Activated CD4-positive, CD25-positive, alpha-beta regulatory T cell treated with anti-CD3 and anti-CD28 coated beads, Interleukin-2, amount 50 U/mL, for 72 hours (primary cell): ENCODE results near the gene SLC17A7.
"Not testable (repeated sequence)": the region's sequence is repeated elsewhere in the genome, so short reads cannot be mapped to it uniquely, and the experiment has no call there.

Experiments used
- DNase-seq: peaks from one replicate; pipeline ENCODE4 v3.0.0; 2021

The SLC17A7 gene

DNA sequence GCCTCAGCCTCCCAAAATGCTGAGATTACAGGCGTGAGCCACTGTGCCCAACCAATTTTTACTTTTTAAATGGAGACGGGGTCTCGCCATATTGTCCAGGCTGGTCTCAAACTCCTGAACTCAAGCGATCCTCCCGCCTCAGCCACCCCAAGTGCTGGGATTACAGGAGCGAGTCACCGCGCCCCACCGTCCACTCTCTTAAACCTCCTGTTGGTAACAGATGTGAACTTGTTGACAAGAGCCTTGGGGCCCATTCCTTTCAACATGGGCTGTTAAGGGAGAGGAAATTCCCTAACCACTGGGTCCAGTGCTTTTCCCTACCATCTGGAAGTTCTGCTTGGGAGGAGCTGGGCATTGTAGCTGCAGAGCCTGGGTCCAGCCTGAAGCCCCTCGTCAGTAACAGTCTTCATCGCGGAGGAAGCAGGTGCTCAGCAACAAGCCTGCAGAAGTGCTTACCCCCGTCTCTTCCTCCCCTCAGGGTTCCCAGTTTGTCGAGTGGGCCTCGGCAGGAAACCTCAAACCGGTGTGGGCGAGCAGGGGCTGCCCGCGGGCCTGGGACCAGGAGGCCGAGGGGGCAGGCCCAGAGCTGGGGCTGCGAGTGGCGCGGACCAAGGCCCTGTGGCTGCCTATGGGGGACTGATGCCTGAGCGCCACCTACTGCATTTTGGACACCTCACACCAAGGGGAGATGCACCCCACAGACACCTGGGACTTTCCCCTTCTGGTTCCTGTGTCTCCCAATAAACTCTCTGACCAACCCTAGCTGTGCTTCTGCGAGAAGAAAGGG, 28.7 kb upstream of the SLC17A7 start:
- DNase-seq = peak; percentile 78

DNA sequence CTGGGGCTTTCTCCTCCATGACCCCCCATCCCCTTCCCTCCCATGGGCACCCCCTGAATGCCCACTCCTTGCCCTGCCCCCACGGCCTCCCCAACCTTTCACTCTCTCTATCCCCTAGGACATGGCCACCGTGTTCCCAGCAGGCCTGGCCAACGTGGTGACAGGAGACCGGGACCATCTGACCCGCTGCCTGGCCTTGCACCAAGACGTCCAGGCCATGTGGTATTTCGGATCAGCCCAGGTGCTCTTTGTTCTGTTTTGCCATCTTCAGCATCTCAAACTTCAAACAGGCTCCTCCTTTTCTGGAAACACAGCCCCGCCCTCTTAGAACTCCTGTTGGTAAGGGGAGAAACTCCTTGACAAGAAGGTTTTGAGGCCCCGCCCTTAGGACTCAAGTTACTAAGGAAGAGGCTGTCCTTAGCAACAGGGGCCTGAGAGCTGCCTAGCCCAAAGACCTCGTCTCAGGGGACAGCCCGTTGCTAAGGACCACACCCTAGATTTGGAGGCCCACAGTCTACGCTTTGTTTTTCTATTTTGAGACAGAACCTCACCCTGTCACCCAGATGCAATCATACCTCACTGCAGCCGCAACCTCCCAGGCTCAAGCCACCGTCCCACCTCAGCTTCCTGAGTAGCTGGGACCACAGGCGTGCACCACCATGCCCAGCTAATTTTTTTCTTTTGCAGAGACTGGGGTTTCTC, 27.6 kb upstream of the SLC17A7 start:
- peak; percentile 75 for DNase-seq

DNA sequence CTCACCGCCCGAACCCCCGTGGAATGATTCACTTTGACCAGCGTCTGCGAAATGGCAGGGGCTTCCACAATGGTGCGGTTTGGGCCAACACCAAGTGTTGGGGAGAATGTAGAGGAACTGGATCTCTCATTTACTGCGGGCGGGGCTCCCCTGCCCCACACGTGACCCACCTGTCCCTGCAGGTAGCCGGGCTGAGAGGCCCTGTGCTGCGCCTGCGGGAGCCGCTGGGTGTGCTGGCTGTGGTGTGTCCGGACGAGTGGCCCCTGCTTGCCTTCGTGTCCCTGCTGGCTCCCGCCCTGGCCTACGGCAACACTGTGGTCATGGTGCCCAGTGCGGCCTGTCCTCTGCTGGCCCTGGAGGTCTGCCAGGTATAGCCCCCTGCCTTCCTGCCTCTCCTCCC, 26.9 kb upstream of the SLC17A7 start:
- DNase-seq = no peak

DNA sequence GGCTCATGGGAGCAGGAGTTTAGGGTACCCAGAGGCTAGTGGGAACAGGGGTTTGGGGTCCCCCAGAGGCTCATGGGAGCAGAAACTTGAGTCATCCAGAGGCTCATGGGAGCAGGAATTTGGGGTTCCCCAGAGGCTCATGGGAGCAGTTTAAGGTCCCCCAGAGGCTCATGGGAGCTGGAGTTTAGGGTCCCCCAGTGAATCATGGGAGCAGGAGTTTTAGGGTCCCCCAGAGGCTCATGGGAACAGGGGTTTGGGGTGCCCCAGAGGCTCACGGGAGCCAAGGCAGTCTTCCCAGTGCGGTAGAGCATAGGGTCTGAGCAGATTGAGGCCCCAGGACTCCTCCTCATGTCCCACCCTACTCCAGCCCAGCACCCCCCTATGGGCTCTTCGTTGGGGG, 24.0 kb upstream of the SLC17A7 start:
- no peak for DNase-seq

DNA sequence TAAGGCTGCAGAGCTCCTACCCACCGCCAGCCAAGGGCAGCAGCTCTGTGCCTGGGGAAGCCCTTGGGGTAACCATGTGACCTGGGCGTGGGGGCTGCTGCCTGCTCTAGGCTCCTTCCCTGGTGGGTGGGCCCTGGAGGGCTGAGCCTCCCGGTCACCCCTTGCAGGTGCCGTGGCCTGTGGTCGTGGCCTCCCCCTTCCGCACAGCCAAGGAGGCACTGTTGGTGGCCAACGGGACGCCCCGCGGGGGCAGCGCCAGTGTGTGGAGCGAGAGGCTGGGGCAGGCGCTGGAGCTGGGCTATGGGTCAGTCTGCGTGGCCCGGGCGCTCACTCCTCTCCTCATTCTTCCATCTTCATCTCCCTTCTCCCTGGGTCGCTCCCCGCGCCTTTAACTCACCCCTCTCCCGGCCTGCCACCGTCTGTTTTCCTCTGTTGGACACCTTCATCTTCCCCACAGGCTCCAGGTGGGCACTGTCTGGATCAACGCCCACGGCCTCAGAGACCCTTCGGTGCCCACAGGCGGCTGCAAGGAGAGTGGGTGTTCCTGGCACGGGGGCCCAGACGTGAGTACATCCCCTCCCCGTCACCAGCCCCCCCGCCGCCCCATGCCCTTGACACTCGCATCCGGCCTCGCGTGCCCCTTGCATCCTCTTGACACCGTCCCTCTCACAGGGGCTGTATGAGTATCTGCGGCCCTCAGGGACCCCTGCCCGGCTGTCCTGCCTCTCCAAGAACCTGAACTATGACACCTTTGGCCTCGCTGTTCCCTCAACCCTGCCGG, 22.8 kb upstream of the SLC17A7 start:
- no peak for DNase-seq

DNA sequence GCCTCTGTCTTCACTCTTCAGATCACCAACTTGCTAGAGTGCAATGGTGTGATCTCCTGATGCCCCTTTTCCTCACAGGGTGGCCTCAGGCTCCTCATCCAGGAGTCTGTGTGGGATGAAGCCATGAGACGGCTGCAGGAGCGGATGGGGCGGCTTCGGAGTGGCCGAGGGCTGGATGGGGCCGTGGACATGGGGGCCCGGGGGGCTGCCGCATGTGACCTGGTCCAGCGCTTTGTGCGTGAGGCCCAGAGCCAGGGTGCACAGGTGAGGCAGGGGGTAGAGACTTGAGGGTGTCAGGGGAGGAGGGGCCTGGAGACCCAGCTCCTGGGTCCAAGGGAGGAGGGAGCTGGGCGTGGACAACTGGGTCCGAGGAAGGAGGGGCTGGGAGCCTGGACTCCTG, 21.2 kb upstream of the SLC17A7 start:
- DNase-seq = no peak

DNA sequence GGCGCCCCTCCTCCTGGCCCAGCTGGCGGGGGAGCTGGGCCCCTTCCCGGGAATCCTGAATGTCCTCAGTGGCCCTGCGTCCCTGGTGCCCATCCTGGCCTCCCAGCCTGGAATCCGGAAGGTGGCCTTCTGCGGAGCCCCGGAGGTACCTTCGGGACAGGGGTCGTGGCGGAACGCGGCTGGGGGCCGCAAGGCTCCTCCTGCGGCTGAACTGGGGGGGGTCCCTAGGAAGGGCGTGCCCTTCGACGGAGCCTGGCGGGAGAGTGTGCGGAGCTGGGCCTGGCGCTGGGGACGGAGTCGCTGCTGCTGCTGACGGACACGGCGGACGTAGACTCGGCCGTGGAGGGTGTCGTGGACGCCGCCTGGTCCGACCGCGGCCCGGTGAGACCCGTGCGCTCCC, 20.3 kb upstream of the SLC17A7 start:
- DNase-seq = no peak

DNA sequence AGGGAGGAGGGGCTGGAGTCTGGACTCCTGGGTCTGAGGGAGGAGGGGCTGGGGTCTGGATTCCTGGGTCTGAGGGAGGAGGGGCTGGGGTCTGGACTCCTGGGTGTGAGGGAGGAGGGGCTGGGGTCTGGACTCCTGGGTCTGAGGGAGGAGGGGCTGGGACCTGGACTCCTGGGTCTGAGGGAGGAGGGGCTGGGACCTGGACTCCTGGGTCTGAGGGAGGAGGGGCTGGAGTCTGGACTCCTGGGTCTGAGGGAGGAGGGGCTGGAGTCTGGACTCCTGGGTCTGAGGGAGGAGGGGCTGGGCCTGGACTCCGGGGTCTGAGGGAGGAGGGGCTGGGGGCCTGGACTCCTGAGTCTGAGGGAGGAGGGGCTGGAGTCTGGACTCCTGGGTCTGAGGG, 19.8 kb upstream of the SLC17A7 start:
- DNase-seq = not testable (repeated sequence)

DNA sequence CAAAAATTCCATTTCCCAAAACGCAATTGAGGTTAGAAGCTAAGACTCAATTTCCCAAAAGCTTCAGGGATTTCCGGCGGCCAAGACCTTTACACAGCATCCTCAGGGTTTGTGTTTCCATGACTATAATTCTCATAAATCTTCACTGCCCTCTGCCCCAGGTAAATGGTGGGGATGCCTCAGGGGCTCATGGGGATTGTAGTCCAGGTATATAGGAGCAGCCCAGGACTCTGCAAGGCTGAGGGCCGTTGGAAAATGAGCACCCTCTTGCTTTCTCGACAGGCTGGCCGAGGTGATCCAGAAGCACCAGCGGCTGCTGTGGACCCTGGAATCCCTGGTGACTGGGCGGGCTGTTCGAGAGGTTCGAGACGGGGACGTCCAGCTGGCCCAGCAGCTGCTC, 18.1 kb upstream of the SLC17A7 start:
- DNase-seq = no peak

DNA sequence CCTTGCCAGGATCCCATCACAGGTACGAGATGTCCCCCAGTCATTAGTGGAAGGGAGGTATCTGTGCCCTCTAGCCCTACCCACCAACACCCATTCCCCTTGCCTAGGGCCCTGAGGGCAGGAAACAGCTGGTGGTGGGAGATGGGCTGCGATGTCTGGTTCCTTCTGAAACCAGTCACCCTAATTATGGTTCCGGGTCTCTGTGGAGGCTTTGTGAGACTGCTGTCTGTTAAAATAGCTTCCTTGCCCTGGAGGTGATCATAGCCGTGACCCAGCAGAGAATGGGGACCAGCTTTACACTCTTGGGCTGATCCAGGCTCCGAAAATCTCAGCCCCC, 17.2 kb upstream of the SLC17A7 start:
- no peak for DNase-seq

DNA sequence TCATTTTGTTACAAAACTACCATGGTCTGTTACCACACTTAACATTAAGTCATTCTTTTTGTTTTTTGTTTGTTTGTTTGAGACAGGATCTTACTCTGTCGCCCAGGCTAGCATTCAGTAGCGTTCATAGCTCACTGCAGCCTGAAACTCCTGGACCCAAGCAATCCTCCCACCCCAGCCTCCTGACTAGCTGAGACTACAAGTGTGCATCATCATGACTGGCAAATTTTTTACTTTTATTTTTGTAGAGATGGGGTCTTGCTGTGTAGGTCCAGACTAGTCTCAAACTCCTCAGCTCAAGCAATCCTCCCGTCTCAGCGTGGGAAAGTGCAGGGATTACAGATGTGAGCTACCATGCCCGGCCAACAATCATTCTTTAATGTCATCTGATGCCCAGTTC, 15.0 kb upstream of the SLC17A7 start:
- no peak for DNase-seq

DNA sequence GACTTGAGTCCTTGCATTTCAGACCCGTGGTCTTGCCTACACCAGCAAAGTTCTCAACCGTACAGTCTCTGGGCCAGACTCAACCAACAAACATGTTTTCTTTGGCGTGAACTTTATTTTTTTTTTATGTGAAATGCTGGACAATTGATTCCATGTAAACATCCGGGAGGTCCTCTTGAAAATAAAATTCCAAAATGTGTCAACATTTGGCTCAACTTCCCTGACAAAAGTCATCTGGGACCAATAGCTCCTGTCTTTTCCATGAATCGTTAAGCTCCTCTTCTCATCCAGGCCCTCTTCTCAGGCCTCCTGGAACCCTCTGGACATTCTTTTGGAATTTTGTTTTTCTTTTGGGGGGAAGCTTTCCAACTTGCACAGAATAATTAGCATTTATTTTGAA, 14.4 kb upstream of the SLC17A7 start:
- DNase-seq = no peak

DNA sequence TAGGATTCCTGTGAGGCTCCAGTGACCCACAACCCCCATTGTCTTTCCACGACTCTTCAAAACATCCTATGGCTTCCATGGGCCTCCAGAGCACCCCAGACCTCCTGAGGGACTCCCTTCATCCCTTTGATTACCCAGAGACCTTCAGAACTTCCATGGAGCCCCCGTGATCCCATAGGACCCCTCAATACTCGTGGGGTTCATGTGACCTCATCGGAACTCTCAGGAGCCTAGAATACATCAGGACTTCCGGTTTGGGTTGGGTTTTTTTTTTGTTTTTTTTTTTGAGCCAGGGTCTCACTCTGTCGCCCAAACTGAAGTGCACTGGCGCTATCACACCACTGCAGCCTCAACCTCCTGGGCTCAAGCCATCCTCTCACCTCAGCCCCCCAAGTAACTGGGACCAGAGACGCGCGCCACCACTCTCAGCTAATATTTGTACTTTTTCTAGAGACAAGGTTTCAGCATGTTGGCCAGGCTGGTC, 12.5 kb upstream of the SLC17A7 start:
- DNase-seq = no peak

DNA sequence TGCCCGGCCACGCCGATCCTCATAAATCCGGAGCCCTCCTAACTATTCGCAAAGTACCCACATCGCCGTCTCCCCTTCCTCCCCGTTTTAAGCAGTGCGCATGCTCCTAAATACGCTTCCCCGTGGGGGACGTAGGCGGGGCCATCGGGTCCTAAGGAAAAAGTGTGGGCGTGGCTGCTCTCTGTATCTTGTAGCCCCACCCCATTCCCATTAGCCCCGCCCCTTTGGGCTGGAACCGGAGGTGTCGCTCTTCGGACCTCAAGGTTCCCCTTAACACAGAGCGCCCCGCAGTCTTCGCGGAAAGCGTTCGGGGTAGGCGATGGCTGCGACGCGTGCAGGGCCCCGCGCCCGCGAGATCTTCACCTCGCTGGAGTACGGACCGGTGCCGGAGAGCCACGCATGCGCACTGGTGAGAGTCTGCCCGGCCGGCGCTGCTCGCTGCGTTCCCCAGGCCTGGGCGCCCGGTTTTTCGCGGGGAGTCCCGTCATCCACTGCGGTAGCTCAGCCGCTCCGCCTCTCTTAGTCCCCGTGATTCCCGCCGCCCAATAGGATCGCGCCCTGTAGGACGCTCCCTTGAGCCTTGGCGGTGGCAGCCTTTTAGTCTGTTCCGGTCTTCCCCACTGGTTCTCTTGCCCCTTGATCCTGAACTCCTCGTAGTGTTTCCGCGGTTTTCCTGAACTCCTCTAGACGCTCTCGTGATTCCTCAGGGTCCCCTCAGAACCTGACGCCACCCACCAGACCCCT, 11.9 kb upstream of the SLC17A7 start, which contains the start of gene ALDH16A1:
Gene ALDH16A1, plus strand, starts transcription at position 213 of the 744 bp plus-strand sequence. Its CDS starts 107 bp downstream, at position 320.
- DNase-seq = peak; percentile 98

DNA sequence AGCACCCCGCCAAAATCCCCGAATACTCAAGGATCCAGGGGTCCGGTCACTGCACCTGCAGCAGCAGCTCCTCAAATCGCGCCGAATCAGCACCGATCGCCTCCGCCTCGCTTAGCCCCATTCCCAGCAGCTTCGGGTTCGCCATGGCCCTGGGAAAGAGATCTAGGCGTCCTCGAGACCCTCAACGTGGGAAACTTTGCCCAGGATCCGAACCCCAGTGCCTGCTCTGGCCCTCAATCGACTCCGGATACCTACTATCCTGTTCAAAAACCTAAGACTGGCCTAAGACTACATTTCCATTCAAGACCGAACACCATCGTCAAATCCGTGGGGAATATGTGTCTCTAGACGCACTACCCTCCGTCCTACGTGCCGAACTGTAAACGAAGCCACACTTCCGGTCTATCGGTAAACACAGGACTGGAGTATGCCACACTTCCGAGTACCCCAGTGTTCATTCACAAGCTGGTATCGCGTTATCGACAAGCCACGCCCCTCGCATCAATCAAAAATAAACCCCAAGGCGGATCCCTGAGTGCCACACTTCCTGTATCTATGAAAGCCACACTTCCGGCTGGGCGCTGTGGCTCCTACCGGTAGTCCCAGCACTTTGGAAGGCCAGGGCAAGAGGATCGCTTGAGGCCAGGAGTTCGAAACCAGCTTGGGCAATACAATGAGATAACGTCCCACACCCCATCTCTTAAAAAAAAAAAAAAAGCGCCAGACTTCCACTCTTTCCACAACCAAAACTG, 10.3 kb upstream of the SLC17A7 start, which contains the start of gene PIH1D1:
Gene PIH1D1, minus strand, starts transcription at position 385 of the 752 bp plus-strand sequence. Its CDS starts 240 bp downstream, at position 145.
- peak; percentile 89 for DNase-seq

DNA sequence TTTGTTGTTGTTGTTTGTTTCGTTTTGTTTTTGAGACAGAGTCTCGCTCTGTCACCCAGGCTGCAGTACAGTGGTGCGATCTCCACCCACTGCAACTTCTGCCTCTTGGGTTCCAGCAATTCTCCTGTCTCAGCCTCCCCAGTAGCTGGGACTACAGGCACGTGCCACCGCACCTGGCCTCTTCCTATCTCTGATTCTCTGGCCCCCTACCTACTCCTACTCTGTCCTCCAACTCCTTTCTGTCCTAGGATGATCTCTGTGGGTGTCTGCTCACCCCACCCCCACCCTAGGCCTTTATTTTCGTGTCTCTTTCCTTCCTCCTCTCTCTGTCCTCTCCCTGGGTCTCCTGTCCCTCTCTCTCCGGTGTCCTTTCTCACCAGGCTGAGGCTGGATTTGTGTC, 9.1 kb upstream of the SLC17A7 start:
- no peak for DNase-seq

DNA sequence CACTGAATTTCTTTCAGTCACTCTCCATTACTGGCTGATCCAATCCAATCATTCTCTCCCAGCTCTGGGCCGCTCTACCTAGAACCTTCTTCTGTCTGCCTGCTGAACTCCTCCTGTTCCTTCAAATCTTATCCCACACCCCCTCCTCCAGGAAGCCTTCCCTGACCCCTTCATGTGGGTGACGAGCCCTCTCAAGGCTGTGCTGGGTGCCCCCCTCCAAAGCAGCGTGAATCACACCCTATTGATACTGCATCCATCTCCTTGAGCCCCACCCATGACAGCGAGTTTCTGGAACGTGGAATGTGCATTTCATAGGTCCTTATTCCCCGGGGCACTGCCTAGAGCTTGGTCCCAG, 7.1 kb upstream of the SLC17A7 start:
- DNase-seq = no peak

DNA sequence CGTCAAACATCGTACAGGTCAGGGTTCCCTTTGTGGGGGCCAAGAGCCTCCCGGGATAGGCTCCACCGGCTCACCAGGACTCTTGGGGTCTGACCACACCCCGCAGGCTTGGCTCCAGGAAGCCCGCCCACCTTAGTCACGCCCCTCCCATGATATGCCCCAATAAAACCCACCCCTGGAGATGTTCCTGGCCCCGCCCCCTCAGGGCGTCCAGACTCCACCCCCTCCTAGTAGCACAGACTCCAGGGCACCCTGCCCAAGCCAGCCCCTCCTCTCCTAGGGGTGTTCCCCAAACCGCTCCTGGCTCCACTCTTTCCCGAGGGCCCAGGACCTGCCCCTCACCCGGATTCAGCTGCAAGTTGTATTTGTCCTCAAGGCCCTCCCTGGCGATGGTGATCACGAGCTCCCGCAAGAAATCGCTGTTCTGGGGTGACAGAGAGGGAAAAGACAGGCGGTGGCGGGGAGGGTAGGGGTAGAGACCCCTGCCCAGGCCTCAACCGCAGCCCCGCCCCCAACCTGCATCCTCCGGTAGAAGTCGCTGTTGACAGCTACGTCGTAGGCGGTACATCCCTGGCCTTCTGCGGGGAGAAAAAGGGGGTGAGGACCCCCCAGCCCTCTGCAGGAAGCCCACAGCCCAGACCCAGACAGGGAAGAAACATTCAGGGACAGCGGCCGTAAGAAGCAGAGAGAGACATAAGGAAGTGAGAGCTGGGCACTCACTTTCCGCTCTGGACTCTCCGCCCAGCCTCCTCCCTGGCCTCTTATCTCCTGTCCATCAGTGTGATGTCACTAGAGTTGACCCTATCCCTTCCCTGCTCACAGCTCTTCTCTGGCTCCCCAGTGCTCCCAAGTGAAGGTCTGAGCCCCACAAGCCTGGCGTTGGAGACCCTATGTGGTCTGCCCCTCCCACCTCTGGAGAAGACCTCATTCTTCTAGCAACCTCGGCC, 6.4 kb upstream of the SLC17A7 start:
- no peak for DNase-seq

DNA sequence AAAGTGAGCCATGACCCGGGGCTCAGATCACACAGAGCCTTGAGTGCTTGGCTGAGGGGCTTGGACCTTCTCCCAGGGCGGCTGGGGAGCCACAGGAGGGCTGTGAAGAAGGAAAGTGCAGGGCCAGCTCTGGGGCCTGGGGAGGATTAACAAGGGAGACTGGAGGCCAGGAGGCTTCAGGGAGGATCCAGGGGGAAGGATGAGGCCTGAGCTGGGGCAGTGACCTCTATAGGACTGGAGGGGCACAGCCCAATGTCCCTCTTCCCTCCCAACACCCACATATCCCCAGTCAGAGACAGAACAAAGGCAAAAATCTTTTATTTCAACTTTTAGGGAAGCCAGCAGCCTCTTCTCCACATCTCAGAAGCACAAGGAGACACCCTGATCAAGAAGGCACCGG, 4.7 kb upstream of the SLC17A7 start:
- no peak for DNase-seq

DNA sequence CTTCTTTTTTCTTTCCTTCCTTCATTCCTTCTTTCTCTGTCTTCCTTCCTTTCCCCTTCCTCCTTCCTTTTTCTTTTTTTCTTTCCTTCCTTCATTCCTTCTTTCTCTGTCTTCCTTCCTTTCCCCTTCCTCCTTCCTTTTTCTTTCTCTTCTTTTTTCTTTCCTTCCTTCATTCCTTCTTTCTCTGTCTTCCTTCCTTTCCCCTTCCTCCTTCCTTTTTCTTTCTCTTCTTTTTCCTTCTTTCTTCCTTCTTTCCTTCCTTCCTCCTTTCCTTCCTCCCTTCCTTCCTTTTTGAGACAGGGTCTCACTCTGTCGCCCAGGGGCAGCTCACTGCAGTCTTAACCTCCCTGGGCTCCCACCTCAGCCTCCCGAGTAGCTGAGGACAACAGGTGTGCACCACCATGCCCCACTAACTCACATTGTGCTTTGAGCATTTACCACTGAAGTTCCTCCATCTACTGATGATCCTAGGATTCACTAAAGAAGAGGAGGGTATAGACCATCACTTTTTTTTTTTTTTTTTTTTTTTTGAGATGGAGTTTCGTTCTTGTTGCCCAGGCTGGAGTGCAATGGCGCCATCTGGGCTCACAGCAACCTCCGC, 2.9 kb upstream of the SLC17A7 start:
- not testable (repeated sequence) for DNase-seq
